ENCODE results near the gene ZNF844.

- no peak for TF ChIP-seq CTCF (IDR thresholded peaks at IDR 0.05)
- TF ChIP-seq POLR2A (IDR thresholded peaks at IDR 0.05), result no peak
Measured at GRCh38 chr19:12117201-12117970, 52.9 kb downstream of the ZNF844 start.

Measured in testis (tissue), 2 donors.